Left hindlimb (tissue), 1 donor: ENCODE data around the gene PCED1A.
A peak's percentile ranks its signal among the peaks of the same experiment; 100 is the strongest.

Experiments
- DNase-seq: peaks from one replicate; pipeline ENCODE4 v3.0.0-alpha.2; 2018

The PCED1A gene

GRCh38 chr20:2801286-2801728, 39.1 kb downstream of the PCED1A start:
- no peak for DNase-seq

GRCh38 chr20:2800521-2801285, 39.8 kb downstream of the PCED1A start, which contains the start of gene CPXM1:
CPXM1 (minus strand) TSS chr20:2800627; CDS start chr20:2800572, 55 bp downstream.
- DNase-seq: peak; percentile 83

GRCh38 chr20:2799688-2800520, 40.6 kb downstream of the PCED1A start:
- no peak for DNase-seq

GRCh38 chr20:2799271-2799670, 41.2 kb downstream of the PCED1A start:
- no peak for DNase-seq

GRCh38 chr20:2798814-2799213, 41.6 kb downstream of the PCED1A start:
- DNase-seq: no peak

GRCh38 chr20:2798095-2798805, 42.2 kb downstream of the PCED1A start:
- DNase-seq: no peak

GRCh38 chr20:2797136-2797983, 43.1 kb downstream of the PCED1A start:
- DNase-seq: no peak

GRCh38 chr20:2796011-2796660, 44.3 kb downstream of the PCED1A start:
- DNase-seq: no peak

- DNase-seq: no peak
Observed at GRCh38 chr20:2795451-2795850, 45.0 kb downstream of the PCED1A start.

- DNase-seq: no peak
Observed at GRCh38 chr20:2794866-2795447, 45.5 kb downstream of the PCED1A start.

GRCh38 chr20:2794202-2794748, 46.2 kb downstream of the PCED1A start:
- no peak for DNase-seq

GRCh38 chr20:2793471-2793870, 47.0 kb downstream of the PCED1A start:
- no peak for DNase-seq
